GM12865 (cell line): ENCODE measurements around the gene CTPS2.

Experiments
- DNase-seq: peaks from one replicate; pipeline ENCODE4 v3.0.0; 2010; ENCODE audit warnings: low read depth
- H3K4me3 ChIP-seq: 2 replicates; pipeline ENCODE4 v1.5.1; 2011; ENCODE audit warnings: mild to moderate bottlenecking, low read depth, low read length, control low read depth
- CTCF ChIP-seq: IDR thresholded peaks from 2 replicates; pipeline ENCODE4 v1.5.1; 2011; ENCODE audit warnings: low read length, control low read depth, low read depth, inconsistent platforms; ENCODE audit not compliant: insufficient read depth; ENCODE audit errors: missing control alignments

Gene CTPS2

GRCh38 chrX:16567681-16568080 lies 144.8 kb downstream of the CTPS2 start:
- no peak overlapping the region for H3K4me3 ChIP-seq
- no peak for DNase-seq
- no peak for TF ChIP-seq CTCF

GRCh38 chrX:16566571-16566970 lies 145.9 kb downstream of the CTPS2 start:
- no peak for TF ChIP-seq CTCF
- no peak for DNase-seq
- no peak overlapping the region for H3K4me3 ChIP-seq

- H3K4me3 ChIP-seq: no peak overlapping the region
- DNase-seq: no peak
- no peak for TF ChIP-seq CTCF
These were observed 152.3 kb downstream of the CTPS2 start for GRCh38 chrX:16560173-16560572.

- no peak for TF ChIP-seq CTCF
- DNase-seq: no peak
These were observed 153.3 kb downstream of the CTPS2 start for GRCh38 chrX:16559206-16559619.

GRCh38 chrX:16558489-16558888 lies 154.0 kb downstream of the CTPS2 start:
- no peak for TF ChIP-seq CTCF
- DNase-seq: no peak
- no peak overlapping the region for H3K4me3 ChIP-seq

More at GRCh38 chrX:16559206-16559619, 153.3 kb downstream of the CTPS2 start:
- H3K4me3 ChIP-seq: no peak overlapping the region

- no peak for TF ChIP-seq CTCF
- DNase-seq: no peak
- H3K4me3 ChIP-seq: no peak overlapping the region
These were observed 159.9 kb downstream of the CTPS2 start for GRCh38 chrX:16552546-16552945.

GRCh38 chrX:16547644-16548043 lies 164.8 kb downstream of the CTPS2 start:
- no peak for DNase-seq
- no peak for TF ChIP-seq CTCF
- H3K4me3 ChIP-seq: no peak overlapping the region
